DOHH2 (cell line): ENCODE results near the gene ENDOU.

Source experiments
- CTCF ChIP-seq: fragments of 200-600 bp; sonication (generic); IDR thresholded peaks from one replicate; pipeline ENCODE4 v1.5.1; 2014; ENCODE audit warnings: antibody characterized with exemption, mild to moderate bottlenecking, low read depth, low read length; ENCODE audit not compliant: poor library complexity, severe bottlenecking
- EZH2phosphoT487 ChIP-seq: fragments of 200-600 bp; sonication (generic); IDR thresholded peaks from 2 replicates; pipeline ENCODE4 v1.6.1; 2017; ENCODE audit warnings: borderline replicate concordance, mild to moderate bottlenecking, antibody characterized with exemption, low read length, moderate library complexity, mixed read lengths

- TF ChIP-seq CTCF (no peak), EZH2phosphoT487 (no peak)
Observed at GRCh38 chr12:47700263-47700662, 25.0 kb downstream of the ENDOU start.
